ENCODE results near the gene BCL6.

The BCL6 gene

GRCh38 chr3:187775549-187775948 is 30.3 kb upstream of the BCL6 start:
- H3K9ac ChIP-seq (ENCODE audit: low read depth, low read length): no peak overlapping the region
- no peaks in the 10 kb centered on the region for H3K27me3 ChIP-seq (ENCODE audit: insufficient read depth, low read length)
- no peak overlapping the region for H3K4me3 ChIP-seq (ENCODE audit: low read length)
- no peaks in the 10 kb centered on the region for H3K9me3 ChIP-seq (ENCODE audit: insufficient read depth, low read depth, low read length)
- WGBS: 96% methylated on average over 1 of the region's 1 CpG
- no peaks in the 10 kb centered on the region for H3K36me3 ChIP-seq (ENCODE audit: insufficient read depth, low read length)
- H3K4me1 ChIP-seq (ENCODE audit: insufficient read depth, low read length): peaks cover 8% of the 10 kb centered on the region
- H3K27ac ChIP-seq (ENCODE audit: low read depth, low read length): no peak overlapping the region

- H3K36me3 ChIP-seq (ENCODE audit: insufficient read depth, low read length): no peaks in the 10 kb centered on the region
- no peak overlapping the region for H3K4me3 ChIP-seq (ENCODE audit: low read length)
- H3K9ac ChIP-seq (ENCODE audit: low read depth, low read length): no peak overlapping the region
- H3K27ac ChIP-seq (ENCODE audit: low read depth, low read length): no peak overlapping the region
- 83% methylated on average over 7 of the region's 8 CpGs for WGBS
- peaks cover 8% of the 10 kb centered on the region for H3K4me1 ChIP-seq (ENCODE audit: insufficient read depth, low read length)
- no peaks in the 10 kb centered on the region for H3K27me3 ChIP-seq (ENCODE audit: insufficient read depth, low read length)
- H3K9me3 ChIP-seq (ENCODE audit: insufficient read depth, low read depth, low read length): no peaks in the 10 kb centered on the region
Observed at GRCh38 chr3:187774185-187774789, 29.0 kb upstream of the BCL6 start.

DNA sequence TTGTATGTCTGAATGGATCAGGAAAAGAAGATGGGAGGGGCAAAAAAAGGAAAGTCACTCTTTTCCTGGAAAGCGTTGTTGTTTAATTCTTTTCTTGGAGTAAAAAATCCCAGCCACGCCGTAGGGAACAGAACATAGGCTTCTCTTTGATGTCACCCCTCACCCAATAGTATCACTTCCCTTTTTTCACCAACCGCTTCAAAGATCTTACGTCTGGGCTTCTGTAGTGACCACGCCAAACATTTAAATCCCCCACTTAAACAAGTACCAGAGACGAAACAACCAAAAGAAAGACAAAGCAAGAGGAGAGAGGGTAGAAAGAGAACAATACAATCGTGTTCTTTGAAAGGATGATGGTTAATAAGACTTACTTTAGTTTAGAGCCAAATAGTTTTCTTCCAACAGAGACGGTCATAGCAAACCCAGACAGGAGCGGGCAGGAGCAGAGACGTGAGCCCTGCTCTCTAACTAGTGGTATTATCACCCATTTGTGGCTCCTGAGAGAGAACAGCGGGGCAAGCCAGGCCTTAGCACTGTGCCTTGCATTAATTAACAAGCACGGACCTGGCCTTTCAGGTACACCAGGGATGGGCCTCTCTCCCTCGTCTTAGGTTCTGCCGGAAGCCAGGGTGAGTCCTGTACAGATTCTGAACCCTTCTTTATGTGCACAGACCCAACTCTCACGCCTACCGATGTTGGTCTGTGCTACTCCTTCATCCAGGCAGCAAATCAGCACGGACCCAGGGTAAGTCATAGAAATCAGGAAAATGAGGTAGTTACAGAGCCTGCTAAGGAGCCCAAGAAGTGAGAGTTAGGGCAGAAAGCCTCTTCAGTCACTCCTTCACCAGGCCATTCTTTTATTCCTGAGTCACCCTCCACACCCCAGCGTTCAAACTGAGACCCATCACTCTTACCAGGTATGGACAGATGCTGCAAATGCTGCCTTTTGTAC is 28.2 kb upstream of the BCL6 start:
- Histone ChIP-seq H3K4me1 (ENCODE audit: insufficient read depth, low read length) (peaks cover 8% of the 10 kb centered on the region), H3K4me3 (ENCODE audit: low read length) (no peak overlapping the region), H3K27ac (ENCODE audit: low read depth, low read length) (no peak overlapping the region), H3K9ac (ENCODE audit: low read depth, low read length) (no peak overlapping the region), H3K27me3 (ENCODE audit: insufficient read depth, low read length) (no peaks in the 10 kb centered on the region), H3K36me3 (ENCODE audit: insufficient read depth, low read length) (no peaks in the 10 kb centered on the region), H3K9me3 (ENCODE audit: insufficient read depth, low read depth, low read length) (no peaks in the 10 kb centered on the region)
- 84% methylated on average over 19 of the region's 19 CpGs for WGBS

DNA sequence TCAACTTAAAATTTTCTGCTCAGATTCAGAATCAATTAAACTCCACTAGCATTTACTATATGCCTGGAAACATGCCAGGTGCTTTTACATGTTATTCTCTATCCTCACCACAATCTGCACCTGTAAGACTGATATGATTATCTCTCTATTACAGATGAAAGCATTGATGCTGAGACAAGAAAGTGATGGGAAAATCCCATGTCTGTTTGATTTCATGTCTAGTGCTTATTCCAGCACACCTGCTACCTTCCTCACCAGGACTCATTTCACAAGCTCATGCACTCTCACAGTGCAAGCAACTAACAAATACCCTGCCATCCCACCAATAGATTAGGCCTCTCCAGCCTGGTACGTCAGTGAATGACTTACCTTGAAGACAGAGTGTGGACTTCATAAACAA is 25.0 kb upstream of the BCL6 start:
- Histone ChIP-seq H3K4me1 (ENCODE audit: insufficient read depth, low read length) (peaks cover 8% of the 10 kb centered on the region), H3K9me3 (ENCODE audit: insufficient read depth, low read depth, low read length) (no peaks in the 10 kb centered on the region), H3K4me3 (ENCODE audit: low read length) (no peak overlapping the region), H3K27ac (ENCODE audit: low read depth, low read length) (no peak overlapping the region), H3K9ac (ENCODE audit: low read depth, low read length) (no peak overlapping the region), H3K36me3 (ENCODE audit: insufficient read depth, low read length) (no peaks in the 10 kb centered on the region), H3K27me3 (ENCODE audit: insufficient read depth, low read length) (no peaks in the 10 kb centered on the region)
- 91% methylated on average over 1 of the region's 1 CpG for WGBS

DNA sequence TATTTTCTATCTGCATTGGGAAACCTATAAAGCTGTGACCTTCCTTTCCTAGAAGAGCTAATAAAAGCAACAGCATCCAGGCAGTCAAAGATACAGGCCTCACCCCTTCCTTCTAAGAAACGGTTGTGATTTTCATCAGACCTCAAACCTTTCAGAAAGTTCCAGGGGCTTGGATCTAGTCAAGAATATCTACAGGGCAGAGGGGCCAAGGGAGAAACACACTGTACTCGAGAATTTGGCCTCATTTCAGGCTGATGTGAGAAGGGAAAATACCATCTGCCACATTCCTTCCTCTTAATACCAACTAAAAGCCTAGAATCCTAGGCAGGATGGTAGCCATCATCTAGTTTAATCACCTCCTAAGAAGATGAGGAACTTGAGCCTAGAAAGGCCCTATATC is 24.5 kb upstream of the BCL6 start:
- H3K9ac ChIP-seq (ENCODE audit: low read depth, low read length): no peak overlapping the region
- H3K27ac ChIP-seq (ENCODE audit: low read depth, low read length): no peak overlapping the region
- WGBS: 79% methylated on average over 2 of the region's 2 CpGs

DNA sequence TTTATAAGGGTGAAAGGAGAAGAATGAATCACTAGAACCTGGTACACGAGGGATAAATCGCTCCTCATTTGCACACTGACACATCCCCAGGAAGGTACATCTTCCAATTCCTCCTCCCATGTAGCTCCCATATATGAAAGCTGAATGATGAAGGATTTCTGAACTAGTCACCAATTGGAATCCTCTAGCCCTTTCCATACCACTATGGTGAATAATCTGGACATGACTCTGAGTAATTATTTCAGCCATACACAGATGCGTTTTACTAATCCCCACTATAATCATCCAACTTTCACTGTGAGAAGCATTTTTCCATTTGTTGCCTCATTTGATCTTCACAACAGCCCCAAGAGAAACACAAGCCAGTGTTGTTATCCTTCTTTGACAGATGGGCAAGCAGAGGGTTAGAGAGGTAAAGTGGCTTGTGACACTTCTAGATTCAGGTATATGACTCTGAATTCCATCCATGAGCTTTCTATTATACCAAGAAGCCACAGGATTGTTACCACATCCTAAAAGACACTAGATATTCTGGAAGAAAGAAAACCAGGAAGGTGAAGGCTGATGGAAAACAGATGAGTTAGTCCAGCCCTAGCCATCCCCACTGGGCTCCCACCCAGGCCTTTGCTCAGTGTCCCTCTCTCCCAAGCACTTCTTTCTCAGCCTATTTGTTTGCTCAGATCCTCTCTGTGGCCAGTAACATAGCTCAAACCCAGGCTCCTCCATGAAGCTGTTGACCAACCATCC is 22.2 kb upstream of the BCL6 start:
- WGBS: 97% methylated on average over 1 of the region's 3 CpGs
- no peak overlapping the region for H3K9ac ChIP-seq (ENCODE audit: low read depth, low read length)
- H3K4me3 ChIP-seq (ENCODE audit: low read length): no peak overlapping the region
- H3K36me3 ChIP-seq (ENCODE audit: insufficient read depth, low read length): no peaks in the 10 kb centered on the region
- H3K27ac ChIP-seq (ENCODE audit: low read depth, low read length): no peak overlapping the region
- H3K27me3 ChIP-seq (ENCODE audit: insufficient read depth, low read length): no peaks in the 10 kb centered on the region
- H3K4me1 ChIP-seq (ENCODE audit: insufficient read depth, low read length): peaks cover 14% of the 10 kb centered on the region
- H3K9me3 ChIP-seq (ENCODE audit: insufficient read depth, low read depth, low read length): no peaks in the 10 kb centered on the region

More for the DNA sequence above, 24.5 kb upstream of the BCL6 start:
- Histone ChIP-seq H3K4me3 (ENCODE audit: low read length) (no peak overlapping the region), H3K9me3 (ENCODE audit: insufficient read depth, low read depth, low read length) (no peaks in the 10 kb centered on the region), H3K36me3 (ENCODE audit: insufficient read depth, low read length) (no peaks in the 10 kb centered on the region), H3K27me3 (ENCODE audit: insufficient read depth, low read length) (no peaks in the 10 kb centered on the region), H3K4me1 (ENCODE audit: insufficient read depth, low read length) (peaks cover 12% of the 10 kb centered on the region)

DNA sequence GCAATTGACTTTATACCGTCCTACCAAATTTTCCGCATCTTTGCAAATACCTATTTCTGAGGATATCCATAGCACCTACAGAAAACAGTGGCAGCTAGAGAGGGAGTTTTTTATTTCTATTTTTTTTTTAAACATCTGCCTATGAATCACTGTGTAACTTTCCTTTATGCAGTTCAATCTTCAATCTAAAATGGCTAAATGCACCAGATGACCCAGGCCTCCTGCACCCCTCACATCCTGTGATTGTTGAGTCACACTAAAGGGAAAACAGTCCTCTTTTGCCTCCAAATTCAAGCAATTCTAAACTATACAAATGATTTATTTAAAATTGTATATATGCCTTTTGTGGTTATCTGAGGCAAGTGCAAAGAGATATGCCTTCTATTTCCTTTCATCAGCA is 20.1 kb upstream of the BCL6 start:
- Histone ChIP-seq H3K9me3 (ENCODE audit: insufficient read depth, low read depth, low read length) (no peaks in the 10 kb centered on the region), H3K9ac (ENCODE audit: low read depth, low read length) (no peak overlapping the region), H3K36me3 (ENCODE audit: insufficient read depth, low read length) (no peaks in the 10 kb centered on the region), H3K4me1 (ENCODE audit: insufficient read depth, low read length) (peaks cover 14% of the 10 kb centered on the region), H3K27ac (ENCODE audit: low read depth, low read length) (no peak overlapping the region), H3K4me3 (ENCODE audit: low read length) (no peak overlapping the region), H3K27me3 (ENCODE audit: insufficient read depth, low read length) (no peaks in the 10 kb centered on the region)
- 95% methylated on average over 2 of the region's 2 CpGs for WGBS

- Histone ChIP-seq H3K9me3 (ENCODE audit: insufficient read depth, low read depth, low read length) (no peaks in the 10 kb centered on the region), H3K4me3 (ENCODE audit: low read length) (no peak overlapping the region), H3K27me3 (ENCODE audit: insufficient read depth, low read length) (no peaks in the 10 kb centered on the region), H3K4me1 (ENCODE audit: insufficient read depth, low read length) (peaks cover 14% of the 10 kb centered on the region), H3K36me3 (ENCODE audit: insufficient read depth, low read length) (no peaks in the 10 kb centered on the region), H3K27ac (ENCODE audit: low read depth, low read length) (no peak overlapping the region), H3K9ac (ENCODE audit: low read depth, low read length) (no peak overlapping the region; the same call in 1 of the 2 replicates)
- 58% methylated on average over 7 of the region's 7 CpGs for WGBS
Observed at GRCh38 chr3:187763850-187764648, 18.8 kb upstream of the BCL6 start.

- H3K4me3 ChIP-seq (ENCODE audit: low read length): no peak overlapping the region
- H3K27me3 ChIP-seq (ENCODE audit: insufficient read depth, low read length): no peaks in the 10 kb centered on the region
- H3K9ac ChIP-seq (ENCODE audit: low read depth, low read length): no peak overlapping the region
- no peak overlapping the region for H3K27ac ChIP-seq (ENCODE audit: low read depth, low read length)
- no CpG with 5 or more reads among the region's 2 CpGs for WGBS
- no peaks in the 10 kb centered on the region for H3K9me3 ChIP-seq (ENCODE audit: insufficient read depth, low read depth, low read length)
- H3K36me3 ChIP-seq (ENCODE audit: insufficient read depth, low read length): no peaks in the 10 kb centered on the region
- peaks cover 14% of the 10 kb centered on the region for H3K4me1 ChIP-seq (ENCODE audit: insufficient read depth, low read length)
Observed at GRCh38 chr3:187762792-187763191, 17.5 kb upstream of the BCL6 start.

- WGBS: 93% methylated on average over 1 of the region's 2 CpGs
Observed at GRCh38 chr3:187759601-187760000, 14.3 kb upstream of the BCL6 start.

More at GRCh38 chr3:187759601-187760000, 14.3 kb upstream of the BCL6 start:
- H3K4me3 ChIP-seq (ENCODE audit: low read length): no peak overlapping the region
- H3K9me3 ChIP-seq (ENCODE audit: insufficient read depth, low read depth, low read length): no peaks in the 10 kb centered on the region
- peaks cover 8% of the 10 kb centered on the region for H3K4me1 ChIP-seq (ENCODE audit: insufficient read depth, low read length)
- no peak overlapping the region for H3K27ac ChIP-seq (ENCODE audit: low read depth, low read length)
- H3K9ac ChIP-seq (ENCODE audit: low read depth, low read length): no peak overlapping the region
- H3K36me3 ChIP-seq (ENCODE audit: insufficient read depth, low read length): no peaks in the 10 kb centered on the region
- H3K27me3 ChIP-seq (ENCODE audit: insufficient read depth, low read length): no peaks in the 10 kb centered on the region

Measured in HUES64 (cell line).